Measurements from ENCODE around the gene ZC3H4. TPM values are rescaled to one million over a fixed set of nuclear protein-coding genes. Genes with fewer than 3 reads are reported as not detected.
A peak's percentile ranks its signal among the peaks of the same experiment; 100 is the strongest.
"Not testable (repeated sequence)": the region's sequence is repeated elsewhere in the genome, so short reads cannot be mapped to it uniquely, and the experiment has no call there.

Gene ZC3H4
- total RNA-seq, 1 donor from 2014 or later, result 45.1 TPM

GRCh38 chr19:47107953-47108746, 5.4 kb downstream of the ZC3H4 start:
- no peak for DNase-seq (ENCODE audit: low spot score)

- DNase-seq (ENCODE audit: low spot score), result peak; percentile 62
Observed at GRCh38 chr19:47107202-47107952, 6.2 kb downstream of the ZC3H4 start.

- no peak for DNase-seq (ENCODE audit: low spot score)
Observed at GRCh38 chr19:47106821-47107201, 6.8 kb downstream of the ZC3H4 start.

- DNase-seq (ENCODE audit: low spot score), result no peak
Observed at GRCh38 chr19:47105874-47106273, 7.7 kb downstream of the ZC3H4 start.

- DNase-seq (ENCODE audit: low spot score), result no peak
Observed at GRCh38 chr19:47104680-47105079, 8.9 kb downstream of the ZC3H4 start.

GRCh38 chr19:47102346-47103060, 11.1 kb downstream of the ZC3H4 start:
- DNase-seq (ENCODE audit: low spot score), result no peak

GRCh38 chr19:47101116-47101515, 12.5 kb downstream of the ZC3H4 start:
- not testable (repeated sequence) for DNase-seq (ENCODE audit: low spot score)

GRCh38 chr19:47100290-47100689, 13.3 kb downstream of the ZC3H4 start:
- no peak for DNase-seq (ENCODE audit: low spot score)

- DNase-seq (ENCODE audit: low spot score), result no peak
Observed at GRCh38 chr19:47099576-47100050, 14.0 kb downstream of the ZC3H4 start.

GRCh38 chr19:47098608-47099007, 15.0 kb downstream of the ZC3H4 start:
- DNase-seq (ENCODE audit: low spot score), result no peak

GRCh38 chr19:47097396-47098201, 16.0 kb downstream of the ZC3H4 start:
- no peak for DNase-seq (ENCODE audit: low spot score)

GRCh38 chr19:47096721-47097120, 16.9 kb downstream of the ZC3H4 start:
- no peak for DNase-seq (ENCODE audit: low spot score)

GRCh38 chr19:47096100-47096704, 17.4 kb downstream of the ZC3H4 start:
- peak; percentile 96 for DNase-seq (ENCODE audit: low spot score)

GRCh38 chr19:47095476-47096099, 18.0 kb downstream of the ZC3H4 start:
- no peak for DNase-seq (ENCODE audit: low spot score)

GRCh38 chr19:47094557-47095475, 18.8 kb downstream of the ZC3H4 start:
- no peak for DNase-seq (ENCODE audit: low spot score)

- no peak for DNase-seq (ENCODE audit: low spot score)
Observed at GRCh38 chr19:47093841-47094240, 19.7 kb downstream of the ZC3H4 start.

GRCh38 chr19:47093254-47093653, 20.3 kb downstream of the ZC3H4 start:
- no peak for DNase-seq (ENCODE audit: low spot score)

- DNase-seq (ENCODE audit: low spot score), result no peak
Observed at GRCh38 chr19:47089767-47090350, 23.7 kb downstream of the ZC3H4 start.

GRCh38 chr19:47086280-47086679, 27.3 kb downstream of the ZC3H4 start:
- DNase-seq (ENCODE audit: low spot score), result no peak

All from mucosa of gallbladder (tissue), 1 donor.